DND-41 (cell line): ENCODE data around the gene SLC16A1.

Experiments used
- CTCF ChIP-seq: IDR thresholded peaks from 2 replicates; pipeline ENCODE4 v1.5.1; 2012; ENCODE audit warnings: borderline replicate concordance, low read length, moderate library complexity, mild to moderate bottlenecking; ENCODE audit not compliant: poor library complexity, severe bottlenecking; ENCODE audit errors: extremely low read depth
- EZH2 ChIP-seq: IDR thresholded peaks from 3 replicates; pipeline ENCODE4 v1.6.1; 2012; ENCODE audit warnings: borderline replicate concordance, low read depth, mild to moderate bottlenecking, moderate library complexity, low read length, inconsistent platforms; ENCODE audit not compliant: severe bottlenecking

- TF ChIP-seq CTCF (no peak), EZH2 (no peak)
Observed at GRCh38 chr1:112983537-112984131, 27.6 kb upstream of the SLC16A1 start.
